ENCODE measurements around the gene EHMT1.

Gene EHMT1

GRCh38 chr9:137763271-137763955, 144.6 kb downstream of the EHMT1 start:
- TF ChIP-seq, protein P1, sequence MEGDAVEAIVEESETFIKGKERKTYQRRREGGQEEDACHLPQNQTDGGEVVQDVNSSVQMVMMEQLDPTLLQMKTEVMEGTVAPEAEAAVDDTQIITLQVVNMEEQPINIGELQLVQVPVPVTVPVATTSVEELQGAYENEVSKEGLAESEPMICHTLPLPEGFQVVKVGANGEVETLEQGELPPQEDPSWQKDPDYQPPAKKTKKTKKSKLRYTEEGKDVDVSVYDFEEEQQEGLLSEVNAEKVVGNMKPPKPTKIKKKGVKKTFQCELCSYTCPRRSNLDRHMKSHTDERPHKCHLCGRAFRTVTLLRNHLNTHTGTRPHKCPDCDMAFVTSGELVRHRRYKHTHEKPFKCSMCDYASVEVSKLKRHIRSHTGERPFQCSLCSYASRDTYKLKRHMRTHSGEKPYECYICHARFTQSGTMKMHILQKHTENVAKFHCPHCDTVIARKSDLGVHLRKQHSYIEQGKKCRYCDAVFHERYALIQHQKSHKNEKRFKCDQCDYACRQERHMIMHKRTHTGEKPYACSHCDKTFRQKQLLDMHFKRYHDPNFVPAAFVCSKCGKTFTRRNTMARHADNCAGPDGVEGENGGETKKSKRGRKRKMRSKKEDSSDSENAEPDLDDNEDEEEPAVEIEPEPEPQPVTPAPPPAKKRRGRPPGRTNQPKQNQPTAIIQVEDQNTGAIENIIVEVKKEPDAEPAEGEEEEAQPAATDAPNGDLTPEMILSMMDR (IDR thresholded peaks at IDR 0.05; ENCODE audit: borderline replicate concordance, insufficient read depth, low read depth, low read length) = no peak
- H3K4me3 ChIP-seq (ENCODE audit: low read depth, low read length) = no peak overlapping the region

- TF ChIP-seq, protein P1 (IDR thresholded peaks at IDR 0.05; ENCODE audit: borderline replicate concordance, insufficient read depth, low read depth, low read length) = no peak
- no peak overlapping the region for H3K4me3 ChIP-seq (ENCODE audit: low read depth, low read length)
Measured at GRCh38 chr9:137764171-137764671, 145.4 kb downstream of the EHMT1 start.

DNA sequence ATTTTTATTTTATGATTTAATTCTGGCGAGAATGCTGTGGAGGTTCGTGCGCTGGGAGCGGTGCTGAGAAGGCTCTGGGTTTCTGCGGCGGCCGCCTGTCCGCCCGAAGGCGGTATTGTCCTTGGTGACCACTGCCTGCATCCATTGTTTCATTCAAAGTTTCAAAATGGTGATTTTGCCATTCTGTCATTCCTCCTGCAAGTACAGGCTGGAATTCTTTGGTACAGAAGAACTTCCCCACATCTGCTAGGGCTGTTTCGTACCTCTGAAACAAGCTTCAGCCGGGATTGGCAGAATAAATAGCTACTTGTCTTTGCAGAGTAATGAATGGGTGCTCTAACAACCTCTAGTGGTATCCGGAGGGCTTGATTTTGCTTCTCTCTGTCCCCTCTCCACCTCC, 146.2 kb downstream of the EHMT1 start:
- TF ChIP-seq, protein P1 (IDR thresholded peaks at IDR 0.05; ENCODE audit: borderline replicate concordance, insufficient read depth, low read depth, low read length) = no peak

DNA sequence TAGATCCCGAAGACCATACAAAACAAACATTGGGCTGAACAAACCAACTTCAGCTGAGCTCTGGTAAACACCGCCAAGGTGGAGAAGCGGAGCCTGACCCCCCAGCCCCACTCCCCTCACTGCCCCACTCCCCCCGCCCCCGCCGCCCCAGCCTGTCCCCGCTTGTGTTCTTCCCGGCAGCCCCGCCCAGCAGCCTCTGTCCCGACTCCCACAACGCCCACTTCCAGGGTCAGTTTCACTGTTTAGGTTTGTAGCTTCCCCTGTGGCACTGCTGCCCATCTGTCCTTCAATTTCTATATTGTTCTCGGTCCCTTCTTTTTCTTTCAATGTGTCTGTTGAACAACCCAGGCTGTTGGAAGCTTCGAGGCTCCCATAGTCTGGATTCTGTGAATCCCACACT, 146.7 kb downstream of the EHMT1 start:
- H3K4me3 ChIP-seq (ENCODE audit: low read depth, low read length) = no peak overlapping the region
- TF ChIP-seq, protein P1 (IDR thresholded peaks at IDR 0.05; ENCODE audit: borderline replicate concordance, insufficient read depth, low read depth, low read length) = no peak

More for the DNA sequence above, 146.2 kb downstream of the EHMT1 start:
- H3K4me3 ChIP-seq (ENCODE audit: low read depth, low read length) = no peak overlapping the region

GRCh38 chr9:137771580-137771979, 152.8 kb downstream of the EHMT1 start:
- no peak overlapping the region for H3K4me3 ChIP-seq (ENCODE audit: low read depth, low read length)
- TF ChIP-seq, protein P1 (IDR thresholded peaks at IDR 0.05; ENCODE audit: borderline replicate concordance, insufficient read depth, low read depth, low read length) = no peak

- H3K4me3 ChIP-seq (ENCODE audit: low read depth, low read length) = no peak overlapping the region
- TF ChIP-seq, protein P1 (IDR thresholded peaks at IDR 0.05; ENCODE audit: borderline replicate concordance, insufficient read depth, low read depth, low read length) = peak; percentile 31; the same call in 1 of the 2 replicates
Measured at GRCh38 chr9:137772281-137772873, 153.6 kb downstream of the EHMT1 start.

All from GM12875 (cell line).